Right lobe of liver (tissue), 4 donors: ENCODE data around the gene TSPAN9.

Source experiments
- POLR2A ChIP-seq: fragments of 450-650 bp; IDR thresholded peaks from one replicate; pipeline ENCODE4 v1.6.1; 2017; ENCODE audit warnings: antibody characterized with exemption, mild to moderate bottlenecking
- TF ChIP-seq, protein P1 (sequence below), 4 donors: fragments of 200-600 bp in 3 of 4; fragments of 450-650 bp in 1 of 4; IDR thresholded peaks; one replicate each; pipeline versions ENCODE4 v1.5.1 to v1.8.0; 2016 to 2022; ENCODE audit warnings: antibody characterized with exemption in 4 of 4, mild to moderate bottlenecking in 2 of 4
- donor health status: DM: no; HTN: no; CAD: no.
- donor health status: DM: no; HTN: no; CAD: no.
- donor health status: DM: no; HTN: yes; CAD: no.

DNA sequence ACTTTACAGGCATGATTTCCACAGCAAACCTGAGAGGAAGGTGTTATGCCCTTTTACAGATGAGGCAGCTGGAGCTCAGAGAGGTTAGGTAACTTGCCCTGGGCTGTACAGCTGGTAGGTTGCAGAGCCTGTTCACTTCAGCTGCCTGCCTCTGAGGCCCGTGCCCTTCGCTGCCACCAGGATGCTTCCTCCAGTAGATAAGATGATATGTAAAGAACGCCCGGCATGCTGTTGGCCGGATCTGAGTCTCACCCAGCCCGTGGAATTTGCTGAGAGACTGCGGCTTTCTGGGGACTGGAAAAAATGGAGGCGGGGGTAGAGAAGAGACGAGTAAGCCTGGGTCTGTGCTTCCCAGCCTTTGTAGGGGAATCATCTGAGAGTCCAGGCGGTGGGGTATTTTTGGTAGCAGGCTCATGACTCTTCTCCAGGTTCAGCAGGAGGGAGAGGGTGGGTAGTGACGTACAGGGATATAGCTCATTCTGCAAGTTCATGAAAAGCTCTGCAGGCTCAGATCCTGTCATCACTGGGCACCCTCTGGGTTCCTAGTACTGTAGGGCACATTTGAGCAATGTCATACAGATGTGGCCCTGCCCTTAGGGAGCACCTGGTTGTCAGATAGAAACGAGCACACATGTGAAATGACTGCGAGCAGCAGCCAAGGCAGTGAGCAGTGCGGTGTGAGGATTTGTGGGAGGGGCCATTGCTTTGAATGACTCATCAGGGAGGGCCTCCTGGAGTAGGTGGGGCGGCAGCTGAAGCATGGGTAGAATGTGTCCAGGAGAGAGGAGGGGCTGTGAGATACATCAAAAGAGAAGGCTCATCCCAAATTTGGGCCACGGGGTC is 159.4 kb downstream of the TSPAN9 start:
- no peak for TF ChIP-seq POLR2A
- TF ChIP-seq, protein P1, sequence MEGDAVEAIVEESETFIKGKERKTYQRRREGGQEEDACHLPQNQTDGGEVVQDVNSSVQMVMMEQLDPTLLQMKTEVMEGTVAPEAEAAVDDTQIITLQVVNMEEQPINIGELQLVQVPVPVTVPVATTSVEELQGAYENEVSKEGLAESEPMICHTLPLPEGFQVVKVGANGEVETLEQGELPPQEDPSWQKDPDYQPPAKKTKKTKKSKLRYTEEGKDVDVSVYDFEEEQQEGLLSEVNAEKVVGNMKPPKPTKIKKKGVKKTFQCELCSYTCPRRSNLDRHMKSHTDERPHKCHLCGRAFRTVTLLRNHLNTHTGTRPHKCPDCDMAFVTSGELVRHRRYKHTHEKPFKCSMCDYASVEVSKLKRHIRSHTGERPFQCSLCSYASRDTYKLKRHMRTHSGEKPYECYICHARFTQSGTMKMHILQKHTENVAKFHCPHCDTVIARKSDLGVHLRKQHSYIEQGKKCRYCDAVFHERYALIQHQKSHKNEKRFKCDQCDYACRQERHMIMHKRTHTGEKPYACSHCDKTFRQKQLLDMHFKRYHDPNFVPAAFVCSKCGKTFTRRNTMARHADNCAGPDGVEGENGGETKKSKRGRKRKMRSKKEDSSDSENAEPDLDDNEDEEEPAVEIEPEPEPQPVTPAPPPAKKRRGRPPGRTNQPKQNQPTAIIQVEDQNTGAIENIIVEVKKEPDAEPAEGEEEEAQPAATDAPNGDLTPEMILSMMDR (IDR thresholded peaks at IDR 0.05), result no peak
